Smooth muscle cell (in vitro differentiated cells): ENCODE data around the gene CCDC120. TPM values are rescaled to one million over a fixed set of nuclear protein-coding genes. Genes with fewer than 3 reads are reported as not detected.

Source experiments
- DNase-seq: peaks from one replicate; lab custom pipeline; 2025; ENCODE audit not compliant: unreplicated experiment; lab: John Stamatoyannopoulos, UW
- H2AFZ ChIP-seq: fragments of 200-600 bp; sonication (generic); 2 replicates; pipeline ENCODE4 v1.6.0; 2016; ENCODE audit warnings: antibody characterized with exemption, low read depth, mild to moderate bottlenecking
- H3F3A ChIP-seq: fragments of 200-600 bp; sonication (generic); 2 replicates; pipeline ENCODE4 v1.6.0; 2017; ENCODE audit warnings: antibody characterized with exemption, low read depth
- H3K27ac ChIP-seq: fragments of 200-600 bp; sonication (generic); 2 replicates; pipeline ENCODE4 v1.5.1; 2016; ENCODE audit warnings: low read depth, mild to moderate bottlenecking
- H3K27me3 ChIP-seq: fragments of 200-600 bp; sonication (generic); 2 replicates; pipeline ENCODE4 v1.6.1; 2016; ENCODE audit warnings: low read depth, mild to moderate bottlenecking
- H3K36me3 ChIP-seq: fragments of 200-600 bp; sonication (generic); 2 replicates; pipeline ENCODE4 v1.5.1; 2016; ENCODE audit warnings: low read depth
- H3K4me1 ChIP-seq: fragments of 200-600 bp; sonication (generic); 2 replicates; pipeline ENCODE4 v1.5.1; 2016; ENCODE audit warnings: low read depth
- H3K4me2 ChIP-seq: fragments of 200-600 bp; sonication (generic); 2 replicates; pipeline ENCODE4 v1.6.0; 2016; ENCODE audit warnings: mild to moderate bottlenecking
- H3K4me3 ChIP-seq: fragments of 200-600 bp; sonication (generic); 2 replicates; pipeline ENCODE4 v1.5.1; 2016; ENCODE audit warnings: mild to moderate bottlenecking
- H3K79me2 ChIP-seq: fragments of 200-600 bp; sonication (generic); 2 replicates; pipeline ENCODE4 v1.6.0; 2016; ENCODE audit warnings: low read depth, mild to moderate bottlenecking
- H3K9ac ChIP-seq: fragments of 200-600 bp; sonication (generic); 2 replicates; pipeline ENCODE4 v1.6.0; 2016; ENCODE audit warnings: low read depth
- H3K9me3 ChIP-seq: fragments of 200-600 bp; sonication (generic); replicated peaks from 2 replicates; pipeline ENCODE4 v1.5.1; 2016; ENCODE audit warnings: low read depth
- H4K20me1 ChIP-seq: fragments of 200-600 bp; sonication (generic); 2 replicates; pipeline ENCODE4 v1.6.0; 2016; ENCODE audit warnings: low read depth
- CTCF ChIP-seq: fragments of 200-600 bp; sonication (generic); IDR thresholded peaks from 2 replicates; pipeline ENCODE4 v1.5.1; 2017; ENCODE audit warnings: borderline replicate concordance, mild to moderate bottlenecking, antibody characterized with exemption; ENCODE audit not compliant: insufficient read depth, poor library complexity, severe bottlenecking
- WGBS: methylation state at CpG from one replicate; pipeline ENCODE4 v1.1.7; 2016; ENCODE audit warnings: low lambda C conversion rate; 5-methylcytosine and 5-hydroxymethylcytosine counted together
- polyA plus RNA-seq: library from polyadenylated mRNA; unstranded; fragments of >200 nt; fragmentation: Nextera tagmentation; extraction: Ambion mirVana; gene quantifications from 2 replicates; pipeline ENCODE4 v1.2.1, GENCODE V29; 2016
- total RNA-seq: library from RNA; depleted of rRNA; stranded (reverse); fragments of >200 nt; gene quantifications from 2 replicates; pipeline ENCODE4 v1.2.3, GENCODE V29; 2014

Gene CCDC120
- total and polyA plus RNA-seq, 2 experiments from 2014 or later, result 2.0 to 5.4 TPM

- no peaks in the 10 kb centered on the region for H3K36me3 ChIP-seq
- H2AFZ ChIP-seq, result no peak overlapping the region
- TF ChIP-seq CTCF, result no peak
- H3K4me2 ChIP-seq, result no peak overlapping the region
- no peaks in the 10 kb centered on the region for H3K4me1 ChIP-seq
- H3K27me3 ChIP-seq, result no peaks in the 10 kb centered on the region
- H3F3A ChIP-seq, result no peaks in the 10 kb centered on the region
- no peak overlapping the region for H3K4me3 ChIP-seq
- no peaks in the 10 kb centered on the region for H3K79me2 ChIP-seq
- H3K9me3 ChIP-seq, result no peaks in the 10 kb centered on the region
- DNase-seq, result no peak
- no peak overlapping the region for H3K27ac ChIP-seq
- H3K9ac ChIP-seq, result no peak overlapping the region
- 91% methylated on average over 7 of the region's 7 CpGs for WGBS
- H4K20me1 ChIP-seq, result no peaks in the 10 kb centered on the region
Measured at GRCh38 chrX:49061490-49061889, 2.7 kb downstream of the CCDC120 start.

DNA sequence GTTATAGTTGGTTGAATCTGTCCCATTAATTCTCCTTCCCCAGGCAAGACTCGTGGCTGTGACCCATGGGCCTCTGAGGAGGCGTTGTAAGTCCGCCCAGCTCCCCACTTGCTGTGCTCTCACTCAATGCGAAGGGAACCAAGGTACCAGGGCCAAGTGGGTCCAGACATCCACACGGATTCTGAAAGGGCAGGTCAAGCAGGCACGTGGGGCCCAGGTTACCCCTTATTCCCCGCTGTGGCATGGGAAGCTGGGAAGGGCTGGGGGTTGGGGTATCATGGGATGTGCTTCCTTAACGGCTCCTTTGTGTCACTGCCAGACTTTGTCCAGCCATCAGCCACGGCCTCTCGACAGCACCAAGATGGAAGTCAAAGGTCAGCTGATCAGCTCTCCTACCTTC, 3.1 kb downstream of the CCDC120 start:
- no peaks in the 10 kb centered on the region for H3K4me1 ChIP-seq
- TF ChIP-seq CTCF, result no peak
- H2AFZ ChIP-seq, result no peak overlapping the region
- H3K9ac ChIP-seq, result no peak overlapping the region
- H3K4me3 ChIP-seq, result no peak overlapping the region
- H3K9me3 ChIP-seq, result no peaks in the 10 kb centered on the region
- WGBS, result 82% methylated on average over 10 of the region's 10 CpGs
- H3K27me3 ChIP-seq, result no peaks in the 10 kb centered on the region
- H3F3A ChIP-seq, result no peaks in the 10 kb centered on the region
- H3K4me2 ChIP-seq, result no peak overlapping the region
- no peak overlapping the region for H3K27ac ChIP-seq
- no peaks in the 10 kb centered on the region for H3K36me3 ChIP-seq
- H3K79me2 ChIP-seq, result no peaks in the 10 kb centered on the region
- no peak for DNase-seq
- no peaks in the 10 kb centered on the region for H4K20me1 ChIP-seq

- WGBS, result 98% methylated on average over 9 of the region's 9 CpGs
- Histone ChIP-seq H3K9ac (no peak overlapping the region), H3K4me2 (no peak overlapping the region), H3K4me3 (no peak overlapping the region), H3K27me3 (no peaks in the 10 kb centered on the region), H3K9me3 (no peaks in the 10 kb centered on the region), H3K36me3 (no peaks in the 10 kb centered on the region), H3K4me1 (no peaks in the 10 kb centered on the region), H3K79me2 (no peaks in the 10 kb centered on the region), H3F3A (no peaks in the 10 kb centered on the region), H3K27ac (no peak overlapping the region), H2AFZ (no peak overlapping the region), H4K20me1 (no peaks in the 10 kb centered on the region)
- DNase-seq, result no peak
- TF ChIP-seq CTCF, result no peak
Measured at GRCh38 chrX:49063715-49064114, 4.9 kb downstream of the CCDC120 start.

DNA sequence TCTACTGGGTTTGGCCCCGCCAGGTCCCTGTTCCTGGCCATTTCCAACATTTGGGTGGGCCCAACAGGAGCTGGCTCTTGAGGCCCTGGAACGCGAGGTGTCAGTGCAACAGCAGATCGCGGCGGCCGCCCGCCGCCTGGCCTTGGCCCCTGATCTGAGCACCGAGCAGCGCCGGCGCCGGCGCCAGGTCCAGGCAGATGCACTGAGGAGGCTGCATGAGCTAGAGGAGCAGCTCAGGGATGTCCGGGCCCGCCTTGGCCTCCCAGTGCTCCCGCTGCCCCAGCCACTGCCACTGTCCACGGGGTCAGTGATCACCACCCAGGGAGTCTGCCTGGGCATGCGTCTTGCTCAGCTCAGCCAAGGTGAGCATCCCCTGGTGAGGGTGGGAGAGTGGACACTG, 5.5 kb downstream of the CCDC120 start:
- H2AFZ ChIP-seq, result no peak overlapping the region
- TF ChIP-seq CTCF, result no peak
- no peaks in the 10 kb centered on the region for H3F3A ChIP-seq
- no peak overlapping the region for H3K27ac ChIP-seq
- no peaks in the 10 kb centered on the region for H3K27me3 ChIP-seq
- H3K4me1 ChIP-seq, result no peaks in the 10 kb centered on the region
- no peak overlapping the region for H3K4me3 ChIP-seq
- H3K79me2 ChIP-seq, result no peaks in the 10 kb centered on the region
- DNase-seq, result no peak
- WGBS, result 92% methylated on average over 20 of the region's 20 CpGs
- H3K4me2 ChIP-seq, result no peak overlapping the region
- no peaks in the 10 kb centered on the region for H4K20me1 ChIP-seq
- H3K9ac ChIP-seq, result no peak overlapping the region
- no peaks in the 10 kb centered on the region for H3K9me3 ChIP-seq
- no peaks in the 10 kb centered on the region for H3K36me3 ChIP-seq
